Liver (tissue), 2 donors: ENCODE results near the gene RXRB.

Source experiments
- EGR1 ChIP-seq, 2 donors: IDR thresholded peaks; 2 replicates each; pipeline ENCODE4 v1.6.1; 2016 to 2018; ENCODE audit warnings: antibody characterized with exemption in 2 of 2, low read depth in 2 of 2
- GABPA ChIP-seq, 2 donors: IDR thresholded peaks in 1 of 2; conservative IDR thresholded peaks in 1 of 2; 2 replicates each; pipeline ENCODE4 v1.6.1; 2016; ENCODE audit warnings: antibody characterized with exemption in 2 of 2, mild to moderate bottlenecking in 1 of 2, moderate library complexity in 1 of 2
- donor health status: healthy.

- no peak for TF ChIP-seq EGR1 (IDR thresholded peaks at IDR 0.05; ENCODE audit: low read depth in 2 of 2)
- TF ChIP-seq GABPA (IDR thresholded peaks at IDR 0.05 in 1 of 2, conservative IDR thresholded peaks at IDR 0.05 in 1 of 2) = no peak
Observed at GRCh38 chr6:33212857-33213165, 12.3 kb upstream of the RXRB start.
